K562 (cell line): ENCODE data around the gene IL10. TPM values are rescaled to one million over a fixed set of nuclear protein-coding genes. Genes with fewer than 3 reads are reported as not detected.

Source experiments
- ATAC-seq: fragments of 200-7000 bp; cut with Tn5 transposase; 3 replicates; pipeline ENCODE4 v1.9.1; 2020; ENCODE audit warnings: moderate library complexity
- BruUV-seq: library from RNA; stranded (reverse); fragments of 400-500 nt; replicated peaks from 2 replicates; lab custom pipeline; 2021; lab: Mats Ljungman, UMichigan
- CTCF ChIA-PET: fragments of 300-600 bp; formaldehyde crosslinking; extraction: SDS; loops from one replicate; lab custom pipeline; 2021; ENCODE audit warnings: low intra/inter-chr PET ratio; lab: Yijun Ruan, JAX
- POLR2A ChIA-PET: fragments of 300-600, 350-650 bp; sonication (Branson Sonifier 250); formaldehyde crosslinking; extraction: SDS; loops from one replicate; lab custom pipeline; 2021; ENCODE audit warnings: antibody characterized with exemption, inconsistent platforms; lab: Yijun Ruan, JAX
- DNase-seq, 4 experiments: peaks; one replicate each; pipeline versions ENCODE4 v3.0.0 to v3.0.0-alpha.2; 2011 to 2018; ENCODE audit warnings: low spot score in 3 of 4, mixed read lengths in 3 of 4; ENCODE audit errors: extremely low read depth in 1 of 4
- FAIRE-seq: peaks from 2 replicates; lab custom pipeline; 2011; peaks lifted over from hg19 to GRCh38; lab: Jason Lieb, UNC
- H2AFZ ChIP-seq: 2 replicates; pipeline ENCODE4 v1.6.0; 2011; ENCODE audit warnings: low read depth, low read length, control low read depth, inconsistent platforms
- H3K27ac ChIP-seq: fragments of 200-600 bp; 3 replicates; pipeline ENCODE4 v1.8.0; 2011; ENCODE audit warnings: low read depth, mild to moderate bottlenecking, control low read depth, inconsistent platforms, low read length, moderate library complexity, mixed read lengths; ENCODE audit errors: extremely low read depth
- H3K27me3 ChIP-seq, 2 experiments: fragments of 300-600 bp in 1 of 2; 2 replicates in 1 of 2; 3 replicates in 1 of 2; pipeline versions ENCODE4 v1.6.0 to v1.8.0; 2011; ENCODE audit warnings: inconsistent platforms in 2 of 2, low read length in 2 of 2, mild to moderate bottlenecking in 1 of 2, mixed read lengths in 1 of 2, moderate library complexity in 1 of 2; ENCODE audit not compliant: control insufficient read depth in 2 of 2, insufficient read depth in 2 of 2
- H3K36me3 ChIP-seq: fragments of 300-600 bp; 3 replicates; pipeline ENCODE4 v1.8.0; 2011; ENCODE audit warnings: mild to moderate bottlenecking, low read length, inconsistent platforms; ENCODE audit not compliant: control insufficient read depth, insufficient read depth
- H3K4me1 ChIP-seq, 2 experiments: fragments of 200-600 bp in 1 of 2; replicated peaks in 1 of 2; 2 replicates in 1 of 2; 3 replicates in 1 of 2; pipeline versions ENCODE4 v1.5.1 to v1.8.0; 2011; ENCODE audit warnings: inconsistent platforms in 2 of 2, low read length in 2 of 2, mild to moderate bottlenecking in 1 of 2, mixed read lengths in 1 of 2, moderate library complexity in 1 of 2; ENCODE audit not compliant: control insufficient read depth in 2 of 2, insufficient read depth in 2 of 2
- H3K4me2 ChIP-seq: 2 replicates; pipeline ENCODE4 v1.6.1; 2011; ENCODE audit warnings: low read length, control low read depth, inconsistent platforms, mixed read lengths; ENCODE audit not compliant: insufficient read depth
- H3K4me3 ChIP-seq: fragments of 200-600 bp; sonication (generic), shearing (Covaris generic); 2 replicates; pipeline ENCODE4 v1.5.1; 2016; ENCODE audit warnings: control low read depth, inconsistent platforms
- H3K79me2 ChIP-seq: fragments of 200-600 bp; 3 replicates; pipeline ENCODE4 v1.8.0; 2011; ENCODE audit warnings: low read length, inconsistent platforms; ENCODE audit not compliant: control insufficient read depth, insufficient read depth
- H3K9ac ChIP-seq, 2 experiments: 2 replicates each; pipeline versions ENCODE4 v1.6.0 to v1.6.1; 2011; ENCODE audit warnings: low read depth in 2 of 2, low read length in 2 of 2, control low read depth in 1 of 2, inconsistent platforms in 1 of 2, mild to moderate bottlenecking in 1 of 2, mixed read lengths in 1 of 2; ENCODE audit not compliant: insufficient read depth in 1 of 2
- H3K9me1 ChIP-seq: one replicate; pipeline ENCODE4 v1.6.0; 2011; ENCODE audit warnings: inconsistent platforms, mild to moderate bottlenecking, low read length, moderate library complexity; ENCODE audit not compliant: control insufficient read depth, insufficient read depth
- H3K9me3 ChIP-seq: replicated peaks from 2 replicates; pipeline ENCODE4 v1.5.1; 2011; ENCODE audit warnings: low read depth, low read length, inconsistent platforms; ENCODE audit not compliant: control insufficient read depth, insufficient read depth
- H4K20me1 ChIP-seq: replicated peaks from 2 replicates; pipeline ENCODE4 v1.6.1; 2011; ENCODE audit warnings: low read length, inconsistent platforms, mixed read lengths; ENCODE audit not compliant: control insufficient read depth, insufficient read depth
- BACH1 ChIP-seq: fragments of 200-800 bp; sonication (Bioruptor generic); IDR thresholded peaks from 2 replicates; pipeline ENCODE4 v1.6.1; 2016; ENCODE audit warnings: missing genetic modification characterization, missing compliant biosample characterization
- CBX3 ChIP-seq, 2 experiments: IDR thresholded peaks; 1 replicate in 1 of 2; 2 replicates in 1 of 2; pipeline ENCODE4 v1.6.1; 2012; ENCODE audit warnings: inconsistent platforms in 2 of 2, low read length in 2 of 2, borderline replicate concordance in 1 of 2, control low read depth in 1 of 2
- ELK3 ChIP-seq: fragments of 450-650 bp; formaldehyde crosslinking; IDR thresholded peaks from 2 replicates; pipeline ENCODE4 v1.4.0; 2020; ENCODE audit warnings: mild to moderate bottlenecking
- ESRRA ChIP-seq: fragments of 450-650 bp; IDR thresholded peaks from 2 replicates; pipeline ENCODE4 v1.6.1; 2014; ENCODE audit warnings: low read depth, mild to moderate bottlenecking, moderate library complexity, borderline replicate concordance
- FOXM1 ChIP-seq, 2 experiments: fragments of 450-650 bp in 1 of 2; sonication (generic) in 1 of 2; formaldehyde crosslinking in 1 of 2; IDR thresholded peaks; 2 replicates each; pipeline versions ENCODE4 v1.6.1 to v1.9.0; 2017 to 2022; ENCODE audit warnings: low read depth in 2 of 2, mild to moderate bottlenecking in 2 of 2, missing genetic modification reagents in 1 of 2, moderate library complexity in 1 of 2
- HMG20B ChIP-seq: fragments of 250-450 bp; sonication (Bioruptor Pico); IDR thresholded peaks from 2 replicates; pipeline ENCODE4 v1.5.0; 2021; ENCODE audit warnings: mild to moderate bottlenecking
- NFRKB ChIP-seq: fragments of 450-650 bp; IDR thresholded peaks from 2 replicates; pipeline ENCODE4 v1.6.1; 2016; ENCODE audit warnings: low read depth
- PHB ChIP-seq: fragments of 250-450 bp; sonication (Bioruptor Pico); IDR thresholded peaks from 2 replicates; pipeline ENCODE4 v1.5.0; 2021
- POLR2G ChIP-seq: fragments of 200-400 bp; formaldehyde crosslinking; IDR thresholded peaks from 2 replicates; pipeline ENCODE4 v1.6.1; 2017; ENCODE audit warnings: low read depth, mild to moderate bottlenecking, antibody characterized with exemption, low read length, moderate library complexity
- PURB ChIP-seq: sonication (generic); formaldehyde crosslinking; IDR thresholded peaks from 2 replicates; pipeline ENCODE4 v1.9.0; 2021; ENCODE audit warnings: low read depth, mild to moderate bottlenecking, missing genetic modification reagents
- SMARCE1 ChIP-seq: fragments of 450-650 bp; IDR thresholded peaks from 2 replicates; pipeline ENCODE4 v1.7.1; 2016; ENCODE audit warnings: mild to moderate bottlenecking
- TCFL5 ChIP-seq: fragments of 250-450 bp; sonication (Bioruptor Pico); conservative IDR thresholded peaks from 2 replicates; pipeline ENCODE4 v1.6.1; 2021; ENCODE audit warnings: mild to moderate bottlenecking, moderate library complexity, matching md5 sums
- ZNF518B ChIP-seq: fragments of 250-450 bp; sonication (Bioruptor Pico); IDR thresholded peaks from 2 replicates; pipeline ENCODE4 v1.5.0; 2021; ENCODE audit warnings: mild to moderate bottlenecking, moderate library complexity
- ZNF644 ChIP-seq: fragments of 200-800 bp; sonication (Bioruptor generic); IDR thresholded peaks from 2 replicates; pipeline ENCODE4 v1.6.1; 2016; ENCODE audit warnings: low read depth, missing genetic modification characterization, missing compliant biosample characterization
- WGBS: fragments of 100-300 bp; shearing (Covaris generic); methylation state at CpG from one replicate; pipeline ENCODE4 v1.1.6; 2016; ENCODE audit warnings: low coverage, mixed read lengths; ENCODE audit not compliant: insufficient coverage; ENCODE audit errors: missing lambda C conversion rate; 5-methylcytosine and 5-hydroxymethylcytosine counted together
- in situ Hi-C: fragments of 300-500 bp; cut with MboI; formaldehyde crosslinking; loops from 4 replicates; pipeline ENCODE4 v1.15.0; 2018; ENCODE audit warnings: inconsistent platforms, mixed read lengths
- intact Hi-C: fragments of 100-400 bp; cut with micrococcal nuclease; formaldehyde crosslinking; loops from 2 replicates; pipeline ENCODE4 v1.14.2; 2022
- polyA plus RNA-seq, 8 experiments: library from polyadenylated mRNA; depleted of rRNA in 4 of 8; stranded (reverse) in 5 of 8; unstranded in 3 of 8; fragments of >200 nt; fragmentation: Nextera tagmentation in 2 of 8; fragmentation: Illumina TruSeq in 1 of 8; extraction: Ambion mirVana in 2 of 8; extraction: Trizol in 1 of 8; gene quantifications; 2 replicates each; pipeline versions ENCODE4 v1.2.1 to v1.2.3, GENCODE V29; 2011 to 2014; ENCODE audit warnings: inconsistent platforms in 1 of 8, missing spikeins in 1 of 8
- total RNA-seq, 7 experiments: library from RNA; depleted of rRNA in 6 of 7; stranded (reverse); fragments of >200 nt in 6 of 7; fragmentation: Illumina TruSeq in 2 of 7; extraction: Trizol in 2 of 7; gene quantifications; 2 replicates each; pipeline versions ENCODE4 v1.2.1 to v1.2.3, GENCODE V29; 2011 to 2021; ENCODE audit warnings: low replicate concordance in 1 of 7

IL10 gene
- total and polyA plus RNA-seq, 9 of the 15 experiments (the other 6 are each of a cell fraction or from before 2014, with no cell fraction given): 0.29 TPM; not detected in 8

GRCh38 chr1:206797534-206798383 lies 25.5 kb upstream of the IL10 start (continued):
- TF ChIP-seq NFRKB (no peak), SMARCE1 (no peak), BACH1 (no peak), PHB (CRISPR knock-in tag) (0 out of 2 replicates have a peak, but pooled peaks have one; percentile 11), FOXM1 (IDR thresholded peaks at IDR 0.05; ENCODE audit: low read depth) (no peak), FOXM1 (CRISPR knock-in tag; IDR thresholded peaks at IDR 0.05; ENCODE audit: low read depth) (no peak)

- no peak overlapping the region for H3K9ac ChIP-seq
- no peaks in the 10 kb centered on the region for H3K79me2 ChIP-seq
- no peaks in the 10 kb centered on the region for H3K36me3 ChIP-seq
- intact Hi-C loops (no loop called here), in situ Hi-C loops (no loop called here)
- no TSS peak for BruUV-seq
- H2AFZ ChIP-seq: no peak overlapping the region
- POLR2A ChIA-PET: no interaction called here
- no peak for FAIRE-seq
- H3K9me1 ChIP-seq: peaks cover 3% of the 10 kb centered on the region
- no peaks in the 10 kb centered on the region; a peak in 1 of 5 replicates for H3K4me1 ChIP-seq
- no peaks in the 10 kb centered on the region for H3K9me3 ChIP-seq
- ATAC-seq: no peak
- 12% methylated on average over 8 of the region's 8 CpGs for WGBS
- H4K20me1 ChIP-seq: 0 out of 2 replicates have a peak, but pooled peaks cover 5% of the 10 kb centered on the region
- peaks cover 10 to 46% of the 10 kb centered on the region in 2 experiments; a peak in 4 of 5 replicates for H3K27me3 ChIP-seq
- no peak for DNase-seq
- no peak overlapping the region for H3K4me3 ChIP-seq
- H3K4me2 ChIP-seq: no peak overlapping the region
- H3K27ac ChIP-seq: no peak overlapping the region
- CTCF ChIA-PET: interaction anchor here (0.6 to 1.1 kb wide), 2 partner anchors 56 to 114 kb away, joined by 3 read pairs; no protein-coding TSS in a partner anchor
- TF ChIP-seq TCFL5 (CRISPR knock-in tag) (no peak), ZNF644 (tag) (no peak), ELK3 (CRISPR knock-in tag) (no peak), PURB (CRISPR knock-in tag) (no peak), ESRRA (no peak), CBX3 (IDR thresholded peaks at IDR 0.05; ENCODE audit: borderline replicate concordance in 1 of 2, low read length in 2 of 2) (no peak), HMG20B (CRISPR knock-in tag) (no peak), ZNF518B (CRISPR knock-in tag) (no peak), POLR2G (no peak)
These were observed 24.7 kb upstream of the IL10 start for GRCh38 chr1:206796981-206797402.
